NCI-H446 (cell line): ENCODE results near the gene POU3F3.

ENCODE experiments used
- DNase-seq, 2 experiments: peaks; one replicate each; lab custom pipeline; 2025; lab: John Stamatoyannopoulos, UW

POU3F3 gene

GRCh38 chr2:104853534-104854497, at the start of gene POU3F3:
TSS of gene POU3F3 (plus strand) at chr2:104854115. CDS start at chr2:104855511, 1,396 bp downstream.
- peak; percentile 64 to 87 for DNase-seq

- no peak for DNase-seq
Observed at GRCh38 chr2:104804148-104804890, 49.6 kb upstream of the POU3F3 start.

- DNase-seq = no peak
Observed at GRCh38 chr2:104812286-104812685, 41.6 kb upstream of the POU3F3 start.

GRCh38 chr2:104816143-104816542, 37.8 kb upstream of the POU3F3 start:
- no peak for DNase-seq

GRCh38 chr2:104818264-104818663, 35.7 kb upstream of the POU3F3 start:
- DNase-seq = no peak

- no peak for DNase-seq
Observed at GRCh38 chr2:104820126-104820525, 33.8 kb upstream of the POU3F3 start.

- no peak for DNase-seq
Observed at GRCh38 chr2:104825124-104825865, 28.6 kb upstream of the POU3F3 start.

- DNase-seq = no peak
Observed at GRCh38 chr2:104826016-104826415, 27.9 kb upstream of the POU3F3 start.

- DNase-seq = no peak
Observed at GRCh38 chr2:104831742-104832141, 22.2 kb upstream of the POU3F3 start.

GRCh38 chr2:104834431-104835153, 19.3 kb upstream of the POU3F3 start:
- no peak for DNase-seq

GRCh38 chr2:104836265-104836664, 17.6 kb upstream of the POU3F3 start:
- no peak for DNase-seq

- no peak for DNase-seq
Observed at GRCh38 chr2:104836841-104837240, 17.1 kb upstream of the POU3F3 start.

GRCh38 chr2:104840156-104840555, 13.8 kb upstream of the POU3F3 start:
- DNase-seq = no peak

GRCh38 chr2:104840893-104841585, 12.9 kb upstream of the POU3F3 start:
- no peak for DNase-seq

- DNase-seq = no peak
Observed at GRCh38 chr2:104841744-104842143, 12.2 kb upstream of the POU3F3 start.

- DNase-seq = no peak
Observed at GRCh38 chr2:104844807-104845551, 8.9 kb upstream of the POU3F3 start.

- no peak for DNase-seq
Observed at GRCh38 chr2:104845552-104845931, 8.4 kb upstream of the POU3F3 start.

- no peak for DNase-seq
Observed at GRCh38 chr2:104845946-104846785, 7.7 kb upstream of the POU3F3 start.
